Loucy (cell line): Measurements from ENCODE around the gene C9orf78.

Experiments
- H2AFZ ChIP-seq: fragments of 200-600 bp; sonication (generic); 2 replicates; pipeline ENCODE4 v1.6.0; 2016; ENCODE audit warnings: antibody characterized with exemption, mild to moderate bottlenecking, low read length, moderate library complexity
- H3F3A ChIP-seq: fragments of 200-600 bp; 2 replicates; pipeline ENCODE4 v1.6.0; 2016; ENCODE audit warnings: antibody characterized with exemption, low read depth, mild to moderate bottlenecking
- H3K27me3 ChIP-seq: fragments of 200-600 bp; sonication (generic); 2 replicates; pipeline ENCODE4 v1.6.1; 2014; ENCODE audit warnings: low read length, mild to moderate bottlenecking; ENCODE audit not compliant: insufficient read depth, poor library complexity, severe bottlenecking
- H3K36me3 ChIP-seq: fragments of 200-600 bp; sonication (generic); 2 replicates; pipeline ENCODE4 v1.6.1; 2016; ENCODE audit warnings: low read length; ENCODE audit not compliant: insufficient read depth
- H3K4me1 ChIP-seq: fragments of 200-600 bp; sonication (generic); 2 replicates; pipeline ENCODE4 v1.5.1; 2014; ENCODE audit warnings: low read length, mild to moderate bottlenecking; ENCODE audit not compliant: insufficient read depth, poor library complexity, severe bottlenecking
- H3K4me2 ChIP-seq: fragments of 200-600 bp; sonication (generic); 2 replicates; pipeline ENCODE4 v1.6.0; 2014; ENCODE audit warnings: antibody characterized with exemption, low read length, low read depth, mild to moderate bottlenecking; ENCODE audit not compliant: poor library complexity, severe bottlenecking
- H3K4me3 ChIP-seq: fragments of 200-600 bp; sonication (generic); 2 replicates; pipeline ENCODE4 v1.5.1; 2014; ENCODE audit warnings: low read length, mild to moderate bottlenecking, mixed read lengths; ENCODE audit not compliant: poor library complexity, severe bottlenecking
- H3K79me2 ChIP-seq: fragments of 200-600 bp; sonication (generic); 2 replicates; pipeline ENCODE4 v1.6.1; 2014; ENCODE audit warnings: low read length; ENCODE audit not compliant: insufficient read depth
- H3K9ac ChIP-seq: fragments of 200-600 bp; sonication (generic); 2 replicates; pipeline ENCODE4 v1.6.0; 2014; ENCODE audit warnings: mild to moderate bottlenecking, low read depth, low read length, moderate library complexity; ENCODE audit not compliant: poor library complexity, severe bottlenecking
- H3K9me2 ChIP-seq: fragments of 200-600 bp; sonication (generic); replicated peaks from 2 replicates; pipeline ENCODE4 v1.6.1; 2016; ENCODE audit warnings: low read depth, low read length, mixed read lengths
- H3K9me3 ChIP-seq: fragments of 200-600 bp; sonication (generic); 2 replicates; pipeline ENCODE4 v1.6.1; 2014; ENCODE audit warnings: mild to moderate bottlenecking, antibody characterized with exemption, low read length, low read depth; ENCODE audit not compliant: insufficient read depth
- H4K20me1 ChIP-seq: fragments of 200-600 bp; sonication (generic); 2 replicates; pipeline ENCODE4 v1.6.0; 2014; ENCODE audit warnings: antibody characterized with exemption, low read length, mild to moderate bottlenecking; ENCODE audit not compliant: insufficient read depth, poor library complexity, severe bottlenecking
- EZH2phosphoT487 ChIP-seq: fragments of 200-600 bp; IDR thresholded peaks from 2 replicates; pipeline ENCODE4 v1.6.1; 2018; ENCODE audit warnings: antibody characterized with exemption, mild to moderate bottlenecking, moderate library complexity, borderline replicate concordance
- TF ChIP-seq, protein P1 (sequence below): fragments of 200-600 bp; sonication (generic); conservative IDR thresholded peaks from 2 replicates; pipeline ENCODE4 v1.5.1; 2014; ENCODE audit warnings: mild to moderate bottlenecking, antibody characterized with exemption, low read length

C9orf78 gene

DNA sequence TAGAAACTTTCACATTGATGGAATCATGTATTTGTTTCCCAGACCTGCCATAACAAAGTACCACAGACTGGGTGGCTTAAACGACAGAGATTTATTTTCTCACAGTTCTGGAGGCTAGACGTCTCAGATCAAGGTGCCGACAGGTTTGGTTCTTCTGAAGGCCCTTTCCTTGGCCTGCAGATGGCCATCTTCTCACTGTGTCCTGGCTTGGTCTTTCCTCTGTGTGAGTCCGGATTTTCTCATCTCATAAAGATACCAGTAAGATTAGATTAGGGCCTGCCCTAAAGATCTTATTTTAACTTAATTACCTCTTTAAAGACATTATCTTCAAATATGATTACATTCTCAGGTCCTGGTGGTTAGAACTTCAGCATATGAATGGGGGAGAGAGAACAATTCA, 6.0 kb upstream of the C9orf78 start:
- Histone ChIP-seq H3K9me2 (no peaks in the 10 kb centered on the region), H3K4me1 (peaks cover 27% of the 10 kb centered on the region), H3K9ac (no peak overlapping the region), H2AFZ (no peak overlapping the region), H3K4me3 (no peak overlapping the region), H3K79me2 (peaks cover 44% of the 10 kb centered on the region), H4K20me1 (no peaks in the 10 kb centered on the region), H3K36me3 (no peaks in the 10 kb centered on the region), H3F3A (no peaks in the 10 kb centered on the region), H3K4me2 (no peak overlapping the region), H3K27me3 (no peaks in the 10 kb centered on the region), H3K9me3 (no peaks in the 10 kb centered on the region)
- TF ChIP-seq, protein P1, sequence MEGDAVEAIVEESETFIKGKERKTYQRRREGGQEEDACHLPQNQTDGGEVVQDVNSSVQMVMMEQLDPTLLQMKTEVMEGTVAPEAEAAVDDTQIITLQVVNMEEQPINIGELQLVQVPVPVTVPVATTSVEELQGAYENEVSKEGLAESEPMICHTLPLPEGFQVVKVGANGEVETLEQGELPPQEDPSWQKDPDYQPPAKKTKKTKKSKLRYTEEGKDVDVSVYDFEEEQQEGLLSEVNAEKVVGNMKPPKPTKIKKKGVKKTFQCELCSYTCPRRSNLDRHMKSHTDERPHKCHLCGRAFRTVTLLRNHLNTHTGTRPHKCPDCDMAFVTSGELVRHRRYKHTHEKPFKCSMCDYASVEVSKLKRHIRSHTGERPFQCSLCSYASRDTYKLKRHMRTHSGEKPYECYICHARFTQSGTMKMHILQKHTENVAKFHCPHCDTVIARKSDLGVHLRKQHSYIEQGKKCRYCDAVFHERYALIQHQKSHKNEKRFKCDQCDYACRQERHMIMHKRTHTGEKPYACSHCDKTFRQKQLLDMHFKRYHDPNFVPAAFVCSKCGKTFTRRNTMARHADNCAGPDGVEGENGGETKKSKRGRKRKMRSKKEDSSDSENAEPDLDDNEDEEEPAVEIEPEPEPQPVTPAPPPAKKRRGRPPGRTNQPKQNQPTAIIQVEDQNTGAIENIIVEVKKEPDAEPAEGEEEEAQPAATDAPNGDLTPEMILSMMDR: peak; percentile 13; the same call in 1 of the 2 replicates
- no peak for TF ChIP-seq EZH2phosphoT487

DNA sequence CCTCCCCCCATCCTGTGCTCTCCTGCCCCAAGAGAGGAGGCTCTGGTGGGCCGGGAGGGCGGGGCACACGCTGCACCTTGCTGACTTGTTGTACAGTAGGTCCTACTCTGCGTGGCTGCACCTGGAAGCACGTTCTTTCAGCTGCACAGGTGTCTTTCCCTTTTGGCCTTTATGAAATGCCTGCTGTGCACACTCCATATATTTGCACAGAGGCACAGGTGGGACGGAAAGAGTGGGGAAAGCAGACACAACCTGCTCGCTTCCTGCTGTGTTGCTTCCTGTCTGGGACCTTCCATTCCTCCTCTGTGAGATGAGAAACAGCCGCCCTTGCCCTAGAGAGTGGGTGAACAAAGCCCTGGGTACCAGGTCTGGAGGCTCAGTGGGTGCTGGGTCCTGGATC, 5.0 kb upstream of the C9orf78 start:
- Histone ChIP-seq H3K4me3 (peak overlapping the region; percentile 39), H3K9me3 (no peaks in the 10 kb centered on the region), H3K36me3 (no peaks in the 10 kb centered on the region), H3K4me2 (peak overlapping the region; percentile 79), H3K27me3 (no peaks in the 10 kb centered on the region), H4K20me1 (no peaks in the 10 kb centered on the region), H3K9ac (peak overlapping the region; percentile 90), H3K9me2 (no peaks in the 10 kb centered on the region), H3K4me1 (peaks cover 27% of the 10 kb centered on the region), H3K79me2 (peaks cover 51% of the 10 kb centered on the region), H2AFZ (no peak overlapping the region), H3F3A (no peaks in the 10 kb centered on the region)
- TF ChIP-seq EZH2phosphoT487: no peak
- TF ChIP-seq, protein P1: no peak

DNA sequence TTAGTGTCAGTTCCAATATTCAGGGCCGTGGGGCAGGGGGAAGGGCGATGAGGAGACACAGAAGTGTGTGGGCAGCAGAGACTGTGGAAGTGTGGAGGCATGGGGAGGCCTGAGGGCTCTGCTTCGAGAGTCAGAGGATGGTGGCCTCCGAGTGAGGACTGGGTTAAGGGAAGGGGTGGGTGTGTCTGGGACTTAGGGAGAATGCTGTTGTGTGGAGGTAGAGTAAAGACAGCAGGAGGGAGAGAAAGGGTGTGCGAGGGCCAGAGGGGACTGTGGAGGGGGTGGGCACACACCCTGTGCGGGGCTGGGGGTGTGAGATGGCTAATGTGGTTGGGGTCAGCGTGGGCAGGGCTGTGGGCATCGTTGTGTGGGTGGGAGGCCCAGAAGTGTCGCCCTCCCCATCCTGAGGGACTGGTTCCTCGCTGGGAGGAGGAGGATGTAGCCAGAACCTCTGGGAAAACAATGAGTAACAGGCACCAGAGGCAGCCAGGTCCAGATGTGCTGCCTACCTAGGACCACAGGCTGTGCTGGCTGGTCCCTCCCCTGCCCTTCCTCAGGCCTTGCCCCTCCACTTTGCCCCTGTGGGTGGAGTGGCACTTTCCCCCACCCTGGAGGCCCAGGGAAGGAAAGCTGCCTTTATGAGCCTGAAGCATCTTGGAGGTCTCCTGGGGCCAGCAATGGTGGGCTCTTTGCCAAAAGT, 4.4 kb upstream of the C9orf78 start:
- H3K36me3 ChIP-seq: no peaks in the 10 kb centered on the region
- no peaks in the 10 kb centered on the region for H4K20me1 ChIP-seq
- H3K4me1 ChIP-seq: peaks cover 27% of the 10 kb centered on the region
- H3K79me2 ChIP-seq: peaks cover 56% of the 10 kb centered on the region
- H3K4me2 ChIP-seq: peak overlapping the region; percentile 79
- H3K9me3 ChIP-seq: no peaks in the 10 kb centered on the region
- H3K4me3 ChIP-seq: peak overlapping the region; percentile 39
- H3K9me2 ChIP-seq: no peaks in the 10 kb centered on the region
- no peak overlapping the region for H2AFZ ChIP-seq
- H3F3A ChIP-seq: no peaks in the 10 kb centered on the region
- H3K9ac ChIP-seq: peak overlapping the region; percentile 90
- no peaks in the 10 kb centered on the region for H3K27me3 ChIP-seq
- TF ChIP-seq, protein P1: no peak
- TF ChIP-seq EZH2phosphoT487: no peak
